ENCODE data around the gene KIF26A.

The KIF26A gene

GRCh38 chr14:104210817-104211195 is 72.4 kb downstream of the KIF26A start:
- H3K27ac ChIP-seq, result no peak overlapping the region
- H3K4me3 ChIP-seq, result no peak overlapping the region

GRCh38 chr14:104211215-104211614 is 72.8 kb downstream of the KIF26A start:
- Histone ChIP-seq H3K27ac (no peak overlapping the region), H3K4me3 (no peak overlapping the region)

GRCh38 chr14:104211741-104212140 is 73.4 kb downstream of the KIF26A start:
- Histone ChIP-seq H3K27ac (no peak overlapping the region), H3K4me3 (no peak overlapping the region)

- Histone ChIP-seq H3K4me3 (no peak overlapping the region), H3K27ac (no peak overlapping the region)
Observed at GRCh38 chr14:104212206-104213095, 74.1 kb downstream of the KIF26A start.

- no peak overlapping the region for H3K4me3 ChIP-seq
- no peak overlapping the region for H3K27ac ChIP-seq
Observed at GRCh38 chr14:104213301-104214034, 75.1 kb downstream of the KIF26A start.

- no peak overlapping the region for H3K4me3 ChIP-seq
- no peak overlapping the region for H3K27ac ChIP-seq
Observed at GRCh38 chr14:104214431-104215218, 76.2 kb downstream of the KIF26A start.

- Histone ChIP-seq H3K27ac (no peak overlapping the region), H3K4me3 (no peak overlapping the region)
Observed at GRCh38 chr14:104215706-104216334, 77.4 kb downstream of the KIF26A start.

GRCh38 chr14:104216457-104216856 is 78.1 kb downstream of the KIF26A start:
- Histone ChIP-seq H3K27ac (no peak overlapping the region), H3K4me3 (no peak overlapping the region)

- H3K4me3 ChIP-seq, result no peak overlapping the region
Observed at GRCh38 chr14:104217486-104218360, 79.3 kb downstream of the KIF26A start.

GRCh38 chr14:104218361-104219180 is 80.2 kb downstream of the KIF26A start:
- H3K4me3 ChIP-seq, result no peak overlapping the region
- H3K27ac ChIP-seq, result no peak overlapping the region

More at GRCh38 chr14:104217486-104218360, 79.3 kb downstream of the KIF26A start:
- no peak overlapping the region for H3K27ac ChIP-seq

GRCh38 chr14:104219731-104220214 is 81.4 kb downstream of the KIF26A start:
- H3K4me3 ChIP-seq, result no peak overlapping the region

GRCh38 chr14:104220215-104221070 is 82.1 kb downstream of the KIF26A start:
- H3K4me3 ChIP-seq, result no peak overlapping the region
- H3K27ac ChIP-seq, result no peak overlapping the region

More at GRCh38 chr14:104219731-104220214, 81.4 kb downstream of the KIF26A start:
- H3K27ac ChIP-seq, result no peak overlapping the region

GRCh38 chr14:104221071-104221625 is 82.8 kb downstream of the KIF26A start:
- Histone ChIP-seq H3K27ac (no peak overlapping the region), H3K4me3 (no peak overlapping the region)

GRCh38 chr14:104221636-104222369 is 83.4 kb downstream of the KIF26A start:
- Histone ChIP-seq H3K4me3 (no peak overlapping the region), H3K27ac (no peak overlapping the region)

GRCh38 chr14:104222396-104223036 is 84.1 kb downstream of the KIF26A start:
- H3K4me3 ChIP-seq, result no peak overlapping the region
- no peak overlapping the region for H3K27ac ChIP-seq
